Loucy (cell line): ENCODE data around the gene ADCY9.
"Not testable (repeated sequence)": the region's sequence is repeated elsewhere in the genome, so short reads cannot be mapped to it uniquely, and the experiment has no call there.

Experiments
- H2AFZ ChIP-seq: fragments of 200-600 bp; sonication (generic); 2 replicates; pipeline ENCODE4 v1.6.0; 2016; ENCODE audit warnings: antibody characterized with exemption, mild to moderate bottlenecking, low read length, moderate library complexity
- H3F3A ChIP-seq: fragments of 200-600 bp; 2 replicates; pipeline ENCODE4 v1.6.0; 2016; ENCODE audit warnings: antibody characterized with exemption, low read depth, mild to moderate bottlenecking
- H3K27me3 ChIP-seq: fragments of 200-600 bp; sonication (generic); 2 replicates; pipeline ENCODE4 v1.6.1; 2014; ENCODE audit warnings: low read length, mild to moderate bottlenecking; ENCODE audit not compliant: insufficient read depth, poor library complexity, severe bottlenecking
- H3K36me3 ChIP-seq: fragments of 200-600 bp; sonication (generic); 2 replicates; pipeline ENCODE4 v1.6.1; 2016; ENCODE audit warnings: low read length; ENCODE audit not compliant: insufficient read depth
- H3K4me1 ChIP-seq: fragments of 200-600 bp; sonication (generic); 2 replicates; pipeline ENCODE4 v1.5.1; 2014; ENCODE audit warnings: low read length, mild to moderate bottlenecking; ENCODE audit not compliant: insufficient read depth, poor library complexity, severe bottlenecking
- H3K4me2 ChIP-seq: fragments of 200-600 bp; sonication (generic); 2 replicates; pipeline ENCODE4 v1.6.0; 2014; ENCODE audit warnings: antibody characterized with exemption, low read length, low read depth, mild to moderate bottlenecking; ENCODE audit not compliant: poor library complexity, severe bottlenecking
- H3K4me3 ChIP-seq: fragments of 200-600 bp; sonication (generic); 2 replicates; pipeline ENCODE4 v1.5.1; 2014; ENCODE audit warnings: low read length, mild to moderate bottlenecking, mixed read lengths; ENCODE audit not compliant: poor library complexity, severe bottlenecking
- H3K79me2 ChIP-seq: fragments of 200-600 bp; sonication (generic); 2 replicates; pipeline ENCODE4 v1.6.1; 2014; ENCODE audit warnings: low read length; ENCODE audit not compliant: insufficient read depth
- H3K9ac ChIP-seq: fragments of 200-600 bp; sonication (generic); 2 replicates; pipeline ENCODE4 v1.6.0; 2014; ENCODE audit warnings: mild to moderate bottlenecking, low read depth, low read length, moderate library complexity; ENCODE audit not compliant: poor library complexity, severe bottlenecking
- H3K9me2 ChIP-seq: fragments of 200-600 bp; sonication (generic); replicated peaks from 2 replicates; pipeline ENCODE4 v1.6.1; 2016; ENCODE audit warnings: low read depth, low read length, mixed read lengths
- H3K9me3 ChIP-seq: fragments of 200-600 bp; sonication (generic); 2 replicates; pipeline ENCODE4 v1.6.1; 2014; ENCODE audit warnings: mild to moderate bottlenecking, antibody characterized with exemption, low read length, low read depth; ENCODE audit not compliant: insufficient read depth
- H4K20me1 ChIP-seq: fragments of 200-600 bp; sonication (generic); 2 replicates; pipeline ENCODE4 v1.6.0; 2014; ENCODE audit warnings: antibody characterized with exemption, low read length, mild to moderate bottlenecking; ENCODE audit not compliant: insufficient read depth, poor library complexity, severe bottlenecking
- CTCF ChIP-seq: fragments of 200-600 bp; sonication (generic); conservative IDR thresholded peaks from 2 replicates; pipeline ENCODE4 v1.5.1; 2014; ENCODE audit warnings: mild to moderate bottlenecking, antibody characterized with exemption, low read length
- EZH2phosphoT487 ChIP-seq: fragments of 200-600 bp; IDR thresholded peaks from 2 replicates; pipeline ENCODE4 v1.6.1; 2018; ENCODE audit warnings: antibody characterized with exemption, mild to moderate bottlenecking, moderate library complexity, borderline replicate concordance

The ADCY9 gene

GRCh38 chr16:4081047-4081446 lies 35.2 kb downstream of the ADCY9 start:
- Histone ChIP-seq H3K9me3 (no peaks in the 10 kb centered on the region), H3F3A (no peaks in the 10 kb centered on the region), H3K27me3 (no peaks in the 10 kb centered on the region), H2AFZ (no peak overlapping the region), H4K20me1 (no peaks in the 10 kb centered on the region), H3K4me3 (no peak overlapping the region), H3K4me1 (no peaks in the 10 kb centered on the region), H3K36me3 (no peaks in the 10 kb centered on the region), H3K79me2 (no peaks in the 10 kb centered on the region), H3K4me2 (no peak overlapping the region), H3K9me2 (no peaks in the 10 kb centered on the region), H3K9ac (no peak overlapping the region)
- no peak for TF ChIP-seq CTCF
- TF ChIP-seq EZH2phosphoT487, result no peak

- Histone ChIP-seq H4K20me1 (no peaks in the 10 kb centered on the region), H3K79me2 (no peaks in the 10 kb centered on the region), H3K4me2 (no peak overlapping the region), H3K9me3 (no peaks in the 10 kb centered on the region), H3K9me2 (no peaks in the 10 kb centered on the region), H3K27me3 (no peaks in the 10 kb centered on the region), H3F3A (no peaks in the 10 kb centered on the region), H3K4me1 (no peaks in the 10 kb centered on the region), H3K4me3 (no peak overlapping the region), H3K36me3 (no peaks in the 10 kb centered on the region), H3K9ac (no peak overlapping the region), H2AFZ (no peak overlapping the region)
- TF ChIP-seq CTCF (no peak), EZH2phosphoT487 (no peak)
Measured at GRCh38 chr16:4077174-4077649, 39.0 kb downstream of the ADCY9 start.

- H2AFZ ChIP-seq, result no peak overlapping the region
- TF ChIP-seq EZH2phosphoT487, result no peak
- no peak for TF ChIP-seq CTCF
- no peaks in the 10 kb centered on the region for H3F3A ChIP-seq
- H3K4me3 ChIP-seq, result no peak overlapping the region
- no peaks in the 10 kb centered on the region for H3K9me2 ChIP-seq
- H3K4me2 ChIP-seq, result no peak overlapping the region
- no peak overlapping the region for H3K9ac ChIP-seq
- H3K9me3 ChIP-seq, result no peaks in the 10 kb centered on the region
- H3K27me3 ChIP-seq, result no peaks in the 10 kb centered on the region
- no peaks in the 10 kb centered on the region for H3K79me2 ChIP-seq
- no peaks in the 10 kb centered on the region for H4K20me1 ChIP-seq
- no peaks in the 10 kb centered on the region for H3K36me3 ChIP-seq
- H3K4me1 ChIP-seq, result no peaks in the 10 kb centered on the region
Measured at GRCh38 chr16:4075534-4075933, 40.7 kb downstream of the ADCY9 start.

GRCh38 chr16:4073150-4073549 lies 43.1 kb downstream of the ADCY9 start:
- not testable (repeated sequence) for H3K79me2 ChIP-seq

More at GRCh38 chr16:4073150-4073549, 43.1 kb downstream of the ADCY9 start:
- H3K36me3 ChIP-seq, H3K9me2 ChIP-seq, H3K9me3 ChIP-seq, H3K4me1 ChIP-seq, H2AFZ ChIP-seq, H3K4me3 ChIP-seq, H3K9ac ChIP-seq, H4K20me1 ChIP-seq, H3K27me3 ChIP-seq, H3F3A ChIP-seq, H3K4me2 ChIP-seq: not testable (repeated sequence)
